ENCODE results near the gene WDR64.

WDR64 gene

GRCh38 chr1:241706257-241706656, 54.2 kb downstream of the WDR64 start:
- no peak overlapping the region for H2BK15ac ChIP-seq (ENCODE audit: low read length)
- H3K9ac ChIP-seq (ENCODE audit: low read depth, low read length, poor library complexity) = no peak overlapping the region
- DNase-seq (ENCODE audit: low spot score) = no peak

DNA sequence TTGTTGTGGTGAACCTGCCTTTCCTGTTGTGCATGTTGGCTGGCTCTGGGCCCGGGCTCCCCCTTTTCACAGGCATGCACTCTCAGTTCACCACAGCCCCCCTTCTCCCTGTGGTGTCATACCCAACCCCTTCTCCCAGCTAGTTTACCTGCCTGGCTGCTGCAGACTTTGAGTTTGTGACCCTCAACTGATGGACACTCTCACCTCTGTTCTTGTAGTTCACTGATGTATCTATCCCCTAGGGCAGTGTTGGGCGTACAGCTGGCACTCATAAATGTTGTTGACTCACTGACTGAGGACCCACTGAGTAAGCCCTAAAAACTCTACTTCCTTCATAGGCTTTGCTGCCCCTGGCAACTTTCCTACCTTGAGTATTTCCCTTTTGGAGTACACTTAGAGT, 54.9 kb downstream of the WDR64 start:
- Histone ChIP-seq H2AFZ (ENCODE audit: low read length) (no peak overlapping the region), H4K8ac (ENCODE audit: low read depth, low read length) (no peak overlapping the region), H2BK12ac (ENCODE audit: low read length) (no peak overlapping the region), H3K4me3 (ENCODE audit: low read length in 2 of 2) (no peak overlapping the region), H3K4me1 (ENCODE audit: control insufficient read depth in 2 of 2, insufficient read depth in 1 of 2, low read depth in 1 of 2, low read length in 2 of 2) (no peaks in the 10 kb centered on the region), H3K9me3 (replicated peaks in 1 of 2; ENCODE audit: control insufficient read depth in 2 of 2, insufficient read depth in 1 of 2, low read depth in 1 of 2, low read length in 2 of 2) (no peaks in the 10 kb centered on the region), H3K18ac (ENCODE audit: low read length) (no peak overlapping the region), H2BK120ac (ENCODE audit: low read depth, low read length) (no peak overlapping the region), H2BK15ac (ENCODE audit: low read length) (no peak overlapping the region), H3K14ac (ENCODE audit: low read length) (no peak overlapping the region), H2BK5ac (ENCODE audit: low read length) (no peak overlapping the region), H3K79me1 (ENCODE audit: low read depth, low read length) (no peaks in the 10 kb centered on the region), H3K4ac (ENCODE audit: low read length) (no peak overlapping the region), H3K9ac (ENCODE audit: low read depth, low read length, poor library complexity) (no peak overlapping the region), H3K4me2 (ENCODE audit: insufficient read depth, low read length, poor library complexity, severe bottlenecking) (no peak overlapping the region), H3K27me3 (ENCODE audit: control insufficient read depth in 3 of 3, insufficient read depth in 3 of 3, low read depth in 1 of 3, low read length in 3 of 3) (no peaks in the 10 kb centered on the region), H3K23ac (ENCODE audit: low read depth, low read length, poor library complexity) (no peak overlapping the region), H2AK5ac (ENCODE audit: low read depth, low read length) (no peak overlapping the region), H3K36me3 (replicated peaks in 1 of 2; ENCODE audit: control insufficient read depth in 2 of 2, insufficient read depth in 2 of 2, low read length in 2 of 2) (no peaks in the 10 kb centered on the region), H3K27ac (replicated peaks; ENCODE audit: low read length) (no peak overlapping the region), H4K91ac (ENCODE audit: low read depth, low read length, poor library complexity) (no peak overlapping the region)
- DNase-seq (ENCODE audit: low spot score) = no peak
- no CpG with 5 or more reads among the region's 2 CpGs for WGBS, 2 donors (ENCODE audit: extremely low coverage in 2 of 2, insufficient read length in 2 of 2, insufficient replicate concordance in 1 of 2)

More at GRCh38 chr1:241706257-241706656, 54.2 kb downstream of the WDR64 start:
- Histone ChIP-seq H3K79me1 (ENCODE audit: low read depth, low read length) (no peaks in the 10 kb centered on the region), H2BK12ac (ENCODE audit: low read length) (no peak overlapping the region), H3K27me3 (ENCODE audit: control insufficient read depth in 3 of 3, insufficient read depth in 3 of 3, low read depth in 1 of 3, low read length in 3 of 3) (no peaks in the 10 kb centered on the region), H3K4me2 (ENCODE audit: insufficient read depth, low read length, poor library complexity, severe bottlenecking) (no peak overlapping the region), H3K4me1 (ENCODE audit: control insufficient read depth in 2 of 2, insufficient read depth in 1 of 2, low read depth in 1 of 2, low read length in 2 of 2) (no peaks in the 10 kb centered on the region), H2BK120ac (ENCODE audit: low read depth, low read length) (no peak overlapping the region), H2AFZ (ENCODE audit: low read length) (no peak overlapping the region), H2AK5ac (ENCODE audit: low read depth, low read length) (no peak overlapping the region), H3K27ac (replicated peaks; ENCODE audit: low read length) (no peak overlapping the region), H3K9me3 (replicated peaks in 1 of 2; ENCODE audit: control insufficient read depth in 2 of 2, insufficient read depth in 1 of 2, low read depth in 1 of 2, low read length in 2 of 2) (no peaks in the 10 kb centered on the region), H2BK5ac (ENCODE audit: low read length) (no peak overlapping the region), H3K4me3 (ENCODE audit: low read length in 2 of 2) (no peak overlapping the region), H4K8ac (ENCODE audit: low read depth, low read length) (no peak overlapping the region), H3K4ac (ENCODE audit: low read length) (no peak overlapping the region), H3K18ac (ENCODE audit: low read length) (no peak overlapping the region), H3K23ac (ENCODE audit: low read depth, low read length, poor library complexity) (no peak overlapping the region), H4K91ac (ENCODE audit: low read depth, low read length, poor library complexity) (no peak overlapping the region), H3K14ac (ENCODE audit: low read length) (no peak overlapping the region), H3K36me3 (replicated peaks in 1 of 2; ENCODE audit: control insufficient read depth in 2 of 2, insufficient read depth in 2 of 2, low read length in 2 of 2) (no peaks in the 10 kb centered on the region)
- WGBS, 2 donors (ENCODE audit: extremely low coverage in 2 of 2, insufficient read length in 2 of 2, insufficient replicate concordance in 1 of 2) = no CpG with 5 or more reads among the region's 2 CpGs

DNA sequence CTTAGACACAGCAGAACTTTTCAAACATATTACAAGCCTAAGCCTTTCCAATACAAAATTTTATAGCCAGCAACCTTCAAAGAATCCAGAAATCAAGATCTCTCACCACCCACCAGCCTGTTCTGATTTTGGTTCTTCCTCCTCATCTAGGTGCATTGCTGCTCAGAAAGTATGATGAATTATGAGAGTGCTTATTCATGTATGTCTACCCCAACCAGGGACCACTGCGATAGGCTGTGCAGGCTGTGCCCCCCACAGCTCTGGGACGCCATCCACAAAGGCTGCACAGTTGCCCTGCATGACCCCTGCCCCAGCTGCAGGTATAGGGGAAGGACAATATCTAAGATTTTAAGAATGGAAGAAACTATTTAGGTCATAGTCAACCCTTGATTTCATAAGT, 55.4 kb downstream of the WDR64 start:
- Histone ChIP-seq H2BK12ac (ENCODE audit: low read length) (no peak overlapping the region), H3K79me1 (ENCODE audit: low read depth, low read length) (no peaks in the 10 kb centered on the region), H2AFZ (ENCODE audit: low read length) (no peak overlapping the region), H3K18ac (ENCODE audit: low read length) (no peak overlapping the region), H3K4me3 (ENCODE audit: low read length in 2 of 2) (no peak overlapping the region), H3K9ac (ENCODE audit: low read depth, low read length, poor library complexity) (no peak overlapping the region), H3K27ac (replicated peaks; ENCODE audit: low read length) (no peak overlapping the region), H3K27me3 (ENCODE audit: control insufficient read depth in 3 of 3, insufficient read depth in 3 of 3, low read depth in 1 of 3, low read length in 3 of 3) (no peaks in the 10 kb centered on the region), H3K4me2 (ENCODE audit: insufficient read depth, low read length, poor library complexity, severe bottlenecking) (no peak overlapping the region), H3K36me3 (replicated peaks in 1 of 2; ENCODE audit: control insufficient read depth in 2 of 2, insufficient read depth in 2 of 2, low read length in 2 of 2) (no peaks in the 10 kb centered on the region), H3K9me3 (replicated peaks in 1 of 2; ENCODE audit: control insufficient read depth in 2 of 2, insufficient read depth in 1 of 2, low read depth in 1 of 2, low read length in 2 of 2) (no peaks in the 10 kb centered on the region), H2BK5ac (ENCODE audit: low read length) (no peak overlapping the region), H2BK15ac (ENCODE audit: low read length) (no peak overlapping the region), H3K4me1 (ENCODE audit: control insufficient read depth in 2 of 2, insufficient read depth in 1 of 2, low read depth in 1 of 2, low read length in 2 of 2) (no peaks in the 10 kb centered on the region), H2BK120ac (ENCODE audit: low read depth, low read length) (no peak overlapping the region), H4K91ac (ENCODE audit: low read depth, low read length, poor library complexity) (no peak overlapping the region), H2AK5ac (ENCODE audit: low read depth, low read length) (no peak overlapping the region), H4K8ac (ENCODE audit: low read depth, low read length) (no peak overlapping the region), H3K14ac (ENCODE audit: low read length) (no peak overlapping the region), H3K4ac (ENCODE audit: low read length) (no peak overlapping the region), H3K23ac (ENCODE audit: low read depth, low read length, poor library complexity) (no peak overlapping the region)
- no peak for DNase-seq (ENCODE audit: low spot score)
- no CpG with 5 or more reads among the region's 2 CpGs for WGBS, 2 donors (ENCODE audit: extremely low coverage in 2 of 2, insufficient read length in 2 of 2, insufficient replicate concordance in 1 of 2)

DNA sequence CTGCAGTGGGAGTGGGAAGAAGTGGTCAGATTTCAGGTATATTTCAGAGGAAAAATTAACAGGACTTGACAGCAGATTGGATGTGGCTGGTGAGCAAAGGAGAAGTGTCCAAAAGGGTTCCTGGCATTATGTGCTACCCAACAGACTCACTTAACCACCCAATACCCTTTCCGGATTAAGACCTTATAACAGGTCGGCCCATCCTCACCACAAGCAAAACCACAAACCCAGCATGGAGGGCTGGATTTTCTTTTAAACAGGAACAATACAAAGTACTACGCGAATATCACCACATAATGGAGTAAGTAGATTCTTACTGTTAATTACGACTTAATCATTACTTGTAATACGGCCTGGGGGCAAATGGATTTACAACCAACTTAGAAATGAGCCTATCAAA, 59.2 kb downstream of the WDR64 start:
- Histone ChIP-seq H2AK5ac (ENCODE audit: low read depth, low read length) (no peak overlapping the region), H3K4me3 (ENCODE audit: low read length in 2 of 2) (no peak overlapping the region), H3K23ac (ENCODE audit: low read depth, low read length, poor library complexity) (no peak overlapping the region), H3K27ac (replicated peaks; ENCODE audit: low read length) (no peak overlapping the region), H3K9me3 (replicated peaks in 1 of 2; ENCODE audit: control insufficient read depth in 2 of 2, insufficient read depth in 1 of 2, low read depth in 1 of 2, low read length in 2 of 2) (no peaks in the 10 kb centered on the region), H3K4me1 (ENCODE audit: control insufficient read depth in 2 of 2, insufficient read depth in 1 of 2, low read depth in 1 of 2, low read length in 2 of 2) (no peaks in the 10 kb centered on the region), H2BK5ac (ENCODE audit: low read length) (no peak overlapping the region), H3K18ac (ENCODE audit: low read length) (no peak overlapping the region), H2BK12ac (ENCODE audit: low read length) (no peak overlapping the region), H4K8ac (ENCODE audit: low read depth, low read length) (no peak overlapping the region), H2BK15ac (ENCODE audit: low read length) (no peak overlapping the region), H3K27me3 (ENCODE audit: control insufficient read depth in 3 of 3, insufficient read depth in 3 of 3, low read depth in 1 of 3, low read length in 3 of 3) (no peaks in the 10 kb centered on the region), H4K91ac (ENCODE audit: low read depth, low read length, poor library complexity) (no peak overlapping the region), H2AFZ (ENCODE audit: low read length) (no peak overlapping the region), H3K4ac (ENCODE audit: low read length) (no peak overlapping the region), H3K14ac (ENCODE audit: low read length) (no peak overlapping the region), H3K79me1 (ENCODE audit: low read depth, low read length) (no peaks in the 10 kb centered on the region), H2BK120ac (ENCODE audit: low read depth, low read length) (no peak overlapping the region), H3K9ac (ENCODE audit: low read depth, low read length, poor library complexity) (no peak overlapping the region), H3K4me2 (ENCODE audit: insufficient read depth, low read length, poor library complexity, severe bottlenecking) (no peak overlapping the region), H3K36me3 (replicated peaks in 1 of 2; ENCODE audit: control insufficient read depth in 2 of 2, insufficient read depth in 2 of 2, low read length in 2 of 2) (no peaks in the 10 kb centered on the region)
- no CpG with 5 or more reads among the region's 6 CpGs for WGBS, 2 donors (ENCODE audit: extremely low coverage in 2 of 2, insufficient read length in 2 of 2, insufficient replicate concordance in 1 of 2)
- no peak for DNase-seq (ENCODE audit: low spot score)
